Skin epidermis (tissue), 12 donors: Measurements from ENCODE around the gene CENPX.
A peak's percentile ranks its signal among the peaks of the same experiment; 100 is the strongest.
"Not testable (repeated sequence)": the region's sequence is repeated elsewhere in the genome, so short reads cannot be mapped to it uniquely, and the experiment has no call there.

ENCODE experiments used
- H3K27ac ChIP-seq, 21 experiments: fragments of 200-600 bp; sonication (generic) in 11 of 21; one replicate each; pipeline ENCODE4 v1.5.0; 2020; ENCODE audit warnings: mild to moderate bottlenecking in 3 of 21, inconsistent platforms in 2 of 21, moderate library complexity in 2 of 21
- H3K4me3 ChIP-seq, 7 experiments: fragments of 200-600 bp; sonication (generic) in 2 of 7; one replicate each; pipeline ENCODE4 v1.5.0; 2020; ENCODE audit warnings: inconsistent platforms in 2 of 7, mild to moderate bottlenecking in 2 of 7, moderate library complexity in 1 of 7

The CENPX gene

DNA sequence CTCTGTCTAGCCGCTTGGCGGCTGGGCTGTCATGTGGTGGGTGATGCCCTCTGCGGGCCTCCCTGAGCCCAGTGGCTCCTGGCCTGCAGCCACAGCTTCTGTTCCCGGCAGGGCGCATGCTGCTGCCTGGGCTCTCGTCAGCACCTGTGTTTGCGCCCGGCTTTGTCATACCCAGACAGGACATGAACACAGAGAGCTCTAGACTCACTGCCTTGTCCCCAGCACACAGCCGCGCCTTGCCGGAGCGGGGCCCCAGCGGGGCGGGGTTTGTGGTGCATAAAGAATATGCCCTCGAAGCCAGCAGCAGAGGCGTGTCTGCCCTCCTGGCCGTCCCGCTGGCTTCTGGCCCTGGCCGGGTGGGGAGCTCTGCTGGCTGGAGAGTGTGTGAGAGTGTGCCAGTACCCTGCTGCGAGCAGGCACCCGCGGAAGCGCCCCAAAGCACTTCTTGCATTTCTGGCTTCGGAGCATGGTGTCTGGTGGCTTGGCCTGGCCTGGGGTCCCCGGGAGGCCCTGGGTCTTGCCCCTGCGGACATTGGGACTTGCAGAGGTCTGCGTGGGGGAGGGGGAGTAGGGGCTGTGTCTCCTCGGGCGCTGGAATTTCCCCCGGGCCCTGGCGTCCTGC is 30.9 kb downstream of the CENPX start:
- H3K4me3 ChIP-seq: peak overlapping the region in 1 of 7 experiments; percentile 16
- H3K27ac ChIP-seq: peak overlapping the region in 8 of 21 experiments; percentile 37 to 65 (median 42)

DNA sequence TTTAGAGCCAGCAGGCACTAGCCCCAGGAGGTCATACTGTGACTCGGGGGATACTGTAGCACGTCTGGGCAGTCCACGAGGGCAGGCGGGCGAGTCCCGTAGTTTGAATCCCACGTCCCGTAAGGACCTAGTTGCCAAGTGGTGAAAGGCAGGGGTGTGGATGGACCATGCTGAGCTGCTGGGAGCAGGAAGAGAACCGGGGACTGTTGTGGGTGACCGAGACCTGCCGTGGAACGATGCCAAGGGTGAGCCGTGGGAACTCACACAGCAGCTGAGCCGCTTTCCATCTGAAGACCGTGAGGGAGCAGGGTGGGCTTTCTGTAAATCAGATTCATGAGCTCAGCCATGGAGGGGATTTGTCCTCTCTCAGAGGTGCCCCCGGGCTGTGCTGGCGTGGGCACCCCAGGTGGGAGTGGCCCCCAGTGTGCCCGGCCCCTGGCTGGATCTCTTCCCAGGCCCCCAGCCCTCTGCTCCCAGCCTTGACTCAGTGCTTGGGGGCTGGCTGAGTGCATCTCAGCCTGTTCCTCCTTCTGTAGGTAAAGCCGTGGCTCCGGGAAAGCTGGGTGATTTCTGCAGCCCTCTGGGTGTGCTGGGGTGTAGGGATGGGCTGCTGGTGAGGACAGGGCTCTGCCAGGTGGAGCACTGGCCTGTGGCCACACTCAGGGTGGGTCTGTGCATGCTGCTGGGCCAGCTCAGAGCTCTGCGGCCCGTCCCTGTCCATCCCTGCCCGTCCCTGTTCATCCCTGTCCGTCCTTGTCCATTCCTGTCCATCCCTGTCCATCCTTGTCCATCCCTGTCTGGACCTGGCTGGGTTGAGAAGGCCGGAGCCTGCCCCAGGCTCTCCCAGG is 31.6 kb downstream of the CENPX start:
- Histone ChIP-seq H3K4me3 (no peak overlapping the region), H3K27ac (peak overlapping the region in 6 of 21 experiments; percentile 37 to 61 (median 42))

DNA sequence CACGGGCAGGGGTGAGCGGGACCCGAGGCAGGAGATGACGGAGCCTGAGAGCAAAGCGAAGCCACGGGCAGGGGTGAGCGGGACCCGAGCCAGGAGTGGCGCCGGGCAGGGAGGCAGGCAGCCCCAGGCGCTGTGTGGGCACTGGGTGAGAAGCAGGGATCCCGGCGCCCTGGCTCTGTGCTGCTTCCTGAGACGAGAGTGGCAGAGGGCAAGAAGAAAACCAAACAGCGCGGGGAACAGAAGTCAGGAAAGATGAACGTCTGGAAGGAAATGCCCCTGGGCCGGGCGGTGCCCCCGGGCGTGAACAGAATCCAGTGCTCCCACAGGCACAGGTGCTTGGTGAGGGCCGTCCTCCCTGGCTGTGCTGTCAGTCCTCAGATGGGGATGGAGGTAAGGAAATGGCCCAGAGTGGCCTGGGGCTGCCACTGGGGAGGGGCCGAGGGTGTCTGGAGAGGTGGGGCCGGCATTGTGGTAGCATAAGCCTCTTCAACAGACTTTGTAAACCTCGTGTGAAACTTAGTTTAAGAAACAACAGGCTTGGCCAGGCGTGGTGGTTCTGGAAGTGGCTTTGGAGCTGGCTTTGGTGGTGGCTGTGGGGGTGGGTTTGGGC is 35.4 kb downstream of the CENPX start:
- no peak overlapping the region for H3K27ac ChIP-seq
- no peak overlapping the region for H3K4me3 ChIP-seq

DNA sequence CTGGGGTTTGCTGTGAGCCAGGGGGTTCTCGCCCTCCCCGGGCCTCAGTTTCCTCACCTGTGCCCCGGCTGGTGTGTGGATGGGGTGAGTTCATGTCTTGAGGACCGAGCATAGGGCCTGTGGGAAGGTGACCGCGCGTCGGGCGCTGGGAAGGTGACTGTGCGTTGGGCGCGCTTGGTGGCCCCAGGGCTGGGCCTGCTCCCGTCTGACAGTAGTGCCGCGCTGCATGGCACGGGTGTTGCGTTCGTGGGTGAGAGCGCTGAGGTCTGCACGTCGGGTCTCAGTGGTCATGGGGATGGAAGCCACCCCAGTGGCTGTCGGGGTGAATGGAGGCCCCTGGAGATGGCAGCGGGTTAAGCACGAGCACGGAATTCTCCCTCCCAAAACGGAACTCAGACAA is 36.1 kb downstream of the CENPX start:
- H3K27ac ChIP-seq: no peak overlapping the region

DNA sequence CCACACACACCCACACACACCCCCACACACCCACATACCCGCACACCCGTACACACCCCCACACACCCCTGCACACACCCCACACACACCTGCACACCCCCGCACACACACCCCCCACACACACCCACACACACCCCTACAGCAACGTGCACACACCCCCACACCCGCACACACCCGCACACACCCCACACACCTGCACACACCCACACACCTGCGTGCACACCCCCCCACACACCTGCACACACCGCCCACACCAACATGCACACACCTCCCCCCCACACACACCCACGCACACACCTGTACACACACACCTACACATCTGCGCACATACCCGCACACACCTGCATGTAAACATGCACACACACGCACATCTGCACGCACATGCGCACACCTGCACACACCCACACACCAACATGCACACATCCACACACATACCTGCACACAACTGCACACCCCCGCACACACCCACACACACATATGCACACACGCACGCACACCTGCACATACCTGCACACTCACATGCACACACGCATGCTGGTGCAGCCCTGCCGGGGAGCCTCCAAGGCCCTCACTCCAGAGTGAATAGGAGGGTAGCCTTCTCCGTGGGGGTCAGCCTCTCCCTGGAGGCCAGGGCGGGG is 37.8 kb downstream of the CENPX start:
- H3K4me3 ChIP-seq: no peak overlapping the region

More for the DNA sequence above, 36.1 kb downstream of the CENPX start:
- H3K4me3 ChIP-seq: no peak overlapping the region

DNA sequence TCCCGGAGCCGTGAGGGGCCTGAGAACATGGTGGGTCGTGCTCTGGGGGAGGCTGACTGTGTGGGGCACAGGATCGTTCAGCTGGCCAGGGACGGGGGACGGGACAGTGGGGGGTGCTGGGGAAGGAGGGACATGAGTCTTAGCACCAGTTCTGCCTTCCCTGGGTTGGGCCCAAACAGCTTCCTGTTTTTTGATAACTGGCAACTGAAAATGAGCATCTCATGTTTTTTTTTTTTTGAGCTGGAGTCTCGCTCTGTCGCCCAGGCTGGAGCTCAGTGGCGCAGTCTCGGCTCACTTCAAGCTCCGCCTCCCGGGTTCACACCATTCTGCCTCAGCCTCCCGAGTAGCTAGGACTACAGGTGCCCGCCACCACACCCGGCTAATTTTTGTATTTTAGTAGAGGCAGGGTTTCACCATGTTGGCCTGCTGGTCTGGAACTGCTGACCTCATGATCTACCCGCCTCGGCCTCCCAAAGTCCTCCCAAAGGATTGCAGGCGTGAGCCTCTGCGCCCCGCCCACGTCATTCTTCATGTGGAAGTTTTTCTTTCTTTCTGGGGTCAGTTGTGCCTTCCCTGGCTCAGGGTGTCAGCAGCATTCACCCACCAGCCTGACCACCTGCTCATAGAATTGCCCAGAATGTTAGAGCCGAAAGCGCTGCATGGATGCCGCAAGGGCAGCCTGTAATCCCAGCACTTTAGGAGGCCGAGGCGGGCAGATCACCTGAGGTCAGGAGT is 38.9 kb downstream of the CENPX start:
- Histone ChIP-seq H3K27ac (no peak overlapping the region), H3K4me3 (no peak overlapping the region)

More for the DNA sequence above, 37.8 kb downstream of the CENPX start:
- no peak overlapping the region for H3K27ac ChIP-seq

DNA sequence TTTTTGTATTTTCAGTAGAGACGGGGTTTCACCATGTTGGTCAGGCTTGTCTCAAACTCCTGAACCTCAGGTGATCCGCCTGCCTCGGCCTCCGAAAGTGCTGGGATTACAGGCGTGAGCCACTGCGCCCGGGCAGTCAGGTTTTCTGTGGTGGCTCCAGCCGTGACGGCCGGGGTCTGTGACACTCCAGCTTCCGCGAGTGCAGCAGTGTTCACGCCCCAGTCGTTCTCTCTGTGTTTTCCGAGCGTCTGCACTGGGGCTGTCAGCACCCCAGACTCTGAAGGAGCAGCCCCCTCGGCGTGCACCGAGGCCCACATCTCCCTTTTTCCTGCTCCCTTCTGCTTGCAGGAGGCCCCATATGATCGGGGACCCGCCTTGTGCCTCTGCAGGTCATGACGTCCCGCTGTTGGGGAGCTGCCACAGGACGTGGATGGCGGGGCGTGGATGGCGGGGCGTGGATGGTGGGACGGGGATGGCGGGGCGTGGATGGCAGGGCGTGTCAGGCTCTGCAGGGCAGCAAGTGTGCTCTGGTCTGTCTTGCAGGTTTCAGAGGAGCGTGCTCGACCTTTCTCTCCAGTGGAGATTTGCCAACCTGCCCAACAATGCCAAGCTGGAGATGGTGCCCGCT is 39.6 kb downstream of the CENPX start:
- no peak overlapping the region for H3K27ac ChIP-seq
- no peak overlapping the region for H3K4me3 ChIP-seq

DNA sequence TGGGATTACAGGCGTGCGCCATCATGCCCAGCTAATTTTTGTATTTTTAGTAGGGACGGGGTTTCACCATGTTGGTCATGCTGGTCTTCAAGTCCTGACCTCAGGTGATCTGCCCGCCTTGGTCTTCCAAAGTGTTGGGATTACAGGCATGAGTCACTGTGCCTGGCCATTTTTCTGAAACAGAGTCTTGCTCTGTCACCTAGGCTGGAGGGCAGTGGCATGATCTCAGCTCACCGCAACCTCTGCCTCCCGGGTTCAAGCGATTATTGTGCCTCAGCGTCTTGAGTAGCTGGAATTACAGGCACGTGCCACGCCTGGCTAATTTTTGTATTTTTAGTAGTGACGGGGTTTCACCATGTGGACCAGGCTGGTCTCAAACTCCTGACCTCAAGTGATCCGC is 41.2 kb downstream of the CENPX start:
- H3K27ac ChIP-seq: not testable (repeated sequence)

DNA sequence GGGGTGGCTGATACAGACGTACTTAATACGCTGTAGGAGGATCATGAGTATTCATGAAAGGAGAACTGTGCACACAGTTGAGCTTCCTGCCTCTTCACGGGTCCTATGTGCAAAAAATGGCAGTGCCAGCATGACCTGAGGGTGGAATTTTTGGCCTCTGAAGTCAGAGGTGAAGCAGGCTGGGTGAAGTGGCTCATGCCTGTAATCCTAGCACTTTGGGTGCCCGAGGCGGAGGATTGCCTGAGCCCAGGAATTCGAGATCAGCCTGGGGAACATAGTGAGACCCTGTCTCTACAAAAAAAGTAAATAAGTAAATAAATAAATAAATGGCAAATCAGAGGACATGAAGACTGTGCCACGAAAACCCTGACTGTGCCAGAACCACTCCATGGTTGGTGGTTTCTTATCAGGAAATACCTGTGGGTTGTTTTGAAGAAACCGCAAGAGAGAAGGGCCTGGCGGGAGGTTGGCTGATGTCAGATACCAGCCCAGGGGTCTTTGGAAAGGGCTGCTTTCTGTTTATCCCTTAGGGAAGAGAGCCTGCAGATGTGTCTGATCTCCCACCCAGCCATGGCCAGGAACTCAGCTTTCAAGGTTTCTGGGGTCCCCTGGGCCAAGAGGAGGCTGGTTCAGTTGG is 41.9 kb downstream of the CENPX start:
- no peak overlapping the region for H3K27ac ChIP-seq
- H3K4me3 ChIP-seq: no peak overlapping the region

More for the DNA sequence above, 41.2 kb downstream of the CENPX start:
- not testable (repeated sequence) for H3K4me3 ChIP-seq

DNA sequence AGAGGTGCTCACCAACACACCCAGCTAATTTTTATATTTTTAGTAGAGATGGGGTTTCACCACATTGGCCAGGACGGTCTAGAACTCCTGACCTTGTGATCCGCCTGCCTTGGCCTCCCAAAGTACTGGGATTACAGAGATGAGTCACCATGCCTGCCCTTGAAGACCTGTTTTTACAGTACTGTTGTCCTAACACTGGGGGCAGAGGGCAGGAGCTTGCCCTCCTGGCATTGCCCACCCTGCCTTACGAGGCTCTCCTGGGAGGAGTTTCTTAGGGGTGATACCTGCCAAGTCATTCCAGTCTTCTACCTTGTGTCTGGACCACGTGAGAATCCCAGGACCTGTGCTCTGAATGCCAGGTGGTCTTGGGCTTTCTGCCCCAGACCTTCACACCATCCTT is 42.6 kb downstream of the CENPX start:
- H3K4me3 ChIP-seq: no peak overlapping the region
- no peak overlapping the region for H3K27ac ChIP-seq

DNA sequence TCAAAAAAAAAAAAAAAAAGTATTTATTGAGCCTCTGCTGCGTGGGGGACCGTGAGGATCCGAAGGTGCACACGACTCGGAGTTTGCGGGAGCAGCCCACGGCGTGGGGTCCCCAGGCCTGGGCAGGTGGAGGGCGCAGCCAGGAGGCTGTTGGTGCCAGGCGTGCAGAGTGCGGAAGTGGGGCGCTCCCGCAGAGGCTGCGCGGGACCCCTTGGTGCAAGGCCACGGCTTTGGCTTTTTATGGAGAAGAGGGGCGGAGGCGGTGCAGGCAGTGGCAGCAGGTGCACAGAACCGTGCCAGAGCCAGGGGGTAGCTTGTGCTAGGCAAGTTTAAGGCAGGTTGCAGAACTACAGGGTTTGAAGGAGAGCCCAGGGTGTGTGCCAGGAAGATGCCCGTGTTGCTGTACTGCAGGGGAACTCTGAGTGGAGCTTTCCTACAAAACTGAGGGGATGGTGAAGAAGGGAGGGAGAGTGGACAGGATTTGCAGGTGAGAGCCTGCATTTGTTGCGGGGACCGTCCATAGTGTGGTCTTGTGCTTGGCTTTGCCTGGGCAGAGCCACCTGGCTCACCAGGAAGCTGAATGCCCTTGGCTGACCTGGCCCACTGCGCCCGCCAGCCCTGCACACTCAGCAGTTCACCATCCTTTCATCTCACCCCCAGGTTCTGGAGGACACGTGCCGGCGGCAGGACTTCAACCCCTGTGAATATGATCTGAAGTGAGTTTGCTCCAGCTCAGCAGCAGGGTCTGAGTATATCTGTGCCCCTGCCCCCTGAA is 44.0 kb downstream of the CENPX start:
- Histone ChIP-seq H3K27ac (peak overlapping the region in 5 of 21 experiments; percentile 85 to 97 (median 95)), H3K4me3 (peak overlapping the region; percentile 51 to 96 (median 80))

DNA sequence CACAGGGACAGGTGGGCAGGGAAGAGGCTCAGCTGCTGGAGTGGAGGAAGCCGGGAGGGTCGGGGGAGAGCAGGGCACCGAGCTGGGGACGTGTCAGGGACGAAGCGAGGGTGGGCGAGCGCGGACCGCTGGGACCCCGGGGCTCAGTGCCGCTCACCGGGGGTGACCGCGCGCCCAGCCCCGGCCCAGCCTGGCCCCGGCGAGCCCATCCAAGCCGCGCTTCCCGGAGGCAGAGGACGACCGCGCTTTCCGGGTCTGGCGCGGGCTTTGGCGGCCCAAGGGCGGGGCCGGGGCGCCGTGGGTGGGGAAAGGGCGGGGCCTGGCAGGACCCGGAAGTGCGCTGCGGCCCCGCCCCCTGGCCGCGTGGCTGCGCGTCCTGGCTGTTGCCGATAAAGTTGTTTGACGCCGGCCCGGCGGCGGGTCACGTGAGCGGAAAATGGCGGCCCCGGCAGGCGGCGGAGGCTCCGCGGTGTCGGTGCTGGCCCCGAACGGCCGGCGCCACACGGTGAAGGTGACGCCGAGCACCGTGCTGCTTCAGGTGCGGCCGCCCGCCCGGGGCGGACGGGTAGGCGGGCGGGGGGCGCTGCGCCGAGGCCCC is 45.4 kb downstream of the CENPX start, which contains the start of gene ASPSCR1:
ASPSCR1 (plus strand) TSS at position 419 of the 598 bp plus-strand sequence; CDS start at position 437, 18 bp downstream.
- Histone ChIP-seq H3K4me3 (peak within 1 kb of the TSS; percentile 51 to 96 (median 80)), H3K27ac (peak within 1 kb of the TSS; percentile 69 to 98 (median 95))

DNA sequence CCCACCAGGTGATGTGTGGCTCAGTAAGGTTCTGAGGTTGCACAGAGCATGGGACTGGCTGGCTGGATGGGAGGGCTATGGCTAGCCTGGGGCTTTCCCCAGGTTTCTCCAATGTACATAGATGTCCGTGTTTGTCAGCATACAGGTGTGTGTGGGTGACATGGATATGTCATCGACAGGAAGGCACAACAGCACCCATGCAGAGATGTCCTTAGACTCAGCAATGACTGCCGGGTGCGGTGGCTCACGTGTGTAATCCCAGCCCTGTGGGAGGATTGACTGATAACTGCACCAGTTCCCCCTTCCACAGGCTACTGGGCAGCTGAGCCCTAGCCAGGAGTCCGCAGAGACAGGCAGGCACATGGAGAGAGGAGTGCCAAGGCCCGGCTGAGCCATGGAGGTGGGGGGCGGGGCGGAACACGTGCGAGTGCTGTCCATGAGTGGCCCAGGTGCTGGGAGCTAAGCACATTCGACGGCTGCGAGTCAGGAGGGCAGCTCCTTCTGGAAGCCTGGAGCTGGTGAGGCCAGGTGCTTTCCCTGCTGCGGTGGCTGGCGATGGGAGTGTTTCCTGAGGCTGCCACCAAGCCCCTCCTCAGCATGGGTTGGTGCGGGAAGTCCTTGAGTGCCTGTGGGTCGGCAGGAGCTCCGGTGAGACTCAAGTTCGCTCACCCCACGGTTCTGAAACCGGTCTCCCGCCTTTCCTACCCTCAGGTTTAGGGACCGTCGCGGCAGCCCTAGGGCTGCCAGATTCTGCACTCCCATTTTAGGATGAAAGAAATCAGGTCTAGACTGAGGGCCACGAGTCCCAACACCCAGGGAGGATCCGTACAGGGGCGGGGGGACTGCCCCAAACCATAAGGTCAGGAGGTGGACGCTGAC is 46.1 kb downstream of the CENPX start:
- H3K27ac ChIP-seq: peak overlapping the region; percentile 69 to 98 (median 95)

DNA sequence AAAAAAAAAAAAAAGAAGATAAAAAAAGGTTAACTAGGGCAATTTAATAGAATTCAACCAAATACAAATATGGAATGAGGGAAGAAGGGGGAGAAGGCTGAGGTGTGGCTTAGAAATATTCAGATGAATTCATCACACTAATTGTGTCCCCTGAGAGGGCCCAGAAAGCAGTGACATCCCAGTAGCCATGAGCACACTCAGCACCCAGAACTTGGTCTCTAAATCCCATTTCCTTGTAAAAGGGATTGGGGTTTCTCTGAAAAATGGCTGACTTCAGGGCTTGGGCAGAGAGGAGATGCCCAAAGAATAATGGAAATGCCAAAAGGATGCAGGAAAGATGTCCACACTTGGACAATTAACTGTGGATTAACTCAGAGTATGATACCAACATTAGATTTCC is 49.2 kb downstream of the CENPX start:
- no peak overlapping the region for H3K27ac ChIP-seq
- H3K4me3 ChIP-seq: no peak overlapping the region

More for the DNA sequence above, 46.1 kb downstream of the CENPX start:
- peak overlapping the region; percentile 51 to 96 (median 80) for H3K4me3 ChIP-seq

DNA sequence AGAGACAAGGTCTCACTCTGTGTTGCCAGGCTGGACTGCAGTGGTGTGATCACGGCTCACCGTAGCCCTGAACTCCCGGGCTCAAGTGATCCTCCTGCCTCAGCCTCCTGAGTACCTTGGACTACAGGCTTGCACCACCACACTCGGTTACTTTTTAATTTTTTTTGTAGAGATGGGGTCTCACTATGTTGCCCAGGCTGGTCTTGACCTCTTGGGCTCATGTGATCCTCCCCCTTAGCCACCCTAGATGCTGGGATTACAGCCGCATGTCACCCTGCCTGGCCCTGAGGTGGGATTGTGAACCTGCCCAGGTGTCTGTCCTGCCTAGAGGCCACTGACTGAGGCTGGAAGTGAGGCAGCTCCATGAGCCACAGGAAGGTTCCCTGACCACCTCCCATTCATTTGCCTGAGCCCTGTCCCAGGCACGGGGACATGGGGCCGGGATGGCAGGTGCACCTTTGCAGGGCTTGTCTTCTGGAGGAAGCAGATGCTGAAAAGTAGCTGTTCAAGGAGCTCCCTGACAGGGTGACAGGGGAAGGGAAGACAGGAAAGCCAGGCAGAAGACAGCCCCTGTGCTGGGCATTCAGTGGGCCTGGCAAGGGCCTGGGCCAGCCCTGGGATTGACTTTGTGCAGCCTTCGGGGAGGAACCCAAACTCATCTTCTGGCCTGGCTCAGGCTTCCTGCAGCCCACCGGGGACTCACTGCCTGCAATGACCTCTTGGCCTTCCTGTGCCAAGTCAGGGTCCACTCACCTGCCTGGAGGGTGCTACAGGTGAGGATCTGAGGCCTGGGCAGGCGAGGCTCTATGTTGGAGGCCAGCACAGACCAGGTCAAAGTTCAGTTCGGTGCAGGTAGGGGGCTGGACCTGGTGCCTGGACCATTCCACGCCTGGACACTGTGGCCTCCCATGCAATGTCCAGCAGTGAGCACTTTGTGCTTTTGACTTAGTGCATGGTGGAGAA is 53.5 kb downstream of the CENPX start:
- Histone ChIP-seq H3K4me3 (no peak overlapping the region), H3K27ac (peak overlapping the region in 4 of 21 experiments; percentile 1 to 67 (median 60))
